Measurements from ENCODE around the gene VCX3A. TPM values are rescaled to one million over a fixed set of nuclear protein-coding genes. Genes with fewer than 3 reads are reported as not detected.

VCX3A gene
- total RNA-seq, 1 donor from 2014 or later: not detected

DNA sequence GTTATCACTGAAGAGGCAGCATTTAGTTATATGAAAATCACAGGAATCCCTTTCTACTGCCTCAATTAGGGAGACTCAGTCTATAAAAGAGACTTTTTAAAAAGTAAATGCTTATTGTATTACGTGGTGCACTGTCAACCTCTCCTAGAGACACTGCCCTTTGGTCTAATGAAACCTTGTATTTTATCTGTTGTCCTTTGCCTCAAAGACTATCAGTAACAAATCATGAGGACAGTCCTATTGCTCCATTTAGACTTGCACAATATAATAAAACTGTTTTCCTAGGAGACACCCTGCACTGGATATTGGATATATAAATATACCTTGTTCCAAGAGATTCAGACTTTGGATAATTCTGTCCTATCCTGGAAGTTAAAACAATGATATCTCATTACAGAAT lies 34.2 kb downstream of the VCX3A start:
- intact Hi-C loops (cut with DNase I): no loop called here

GRCh38 chrX:6498324-6498723 lies 36.6 kb downstream of the VCX3A start:
- no peak for DNase-seq (ENCODE audit: extremely low spot score in 2 of 2)
- TF ChIP-seq POLR2A (IDR thresholded peaks at IDR 0.05) (no peak), POLR2AphosphoS5 (IDR thresholded peaks at IDR 0.05; ENCODE audit: insufficient read depth in 1 of 2, low read depth in 1 of 2) (no peak)
- TF ChIP-seq, protein P1, sequence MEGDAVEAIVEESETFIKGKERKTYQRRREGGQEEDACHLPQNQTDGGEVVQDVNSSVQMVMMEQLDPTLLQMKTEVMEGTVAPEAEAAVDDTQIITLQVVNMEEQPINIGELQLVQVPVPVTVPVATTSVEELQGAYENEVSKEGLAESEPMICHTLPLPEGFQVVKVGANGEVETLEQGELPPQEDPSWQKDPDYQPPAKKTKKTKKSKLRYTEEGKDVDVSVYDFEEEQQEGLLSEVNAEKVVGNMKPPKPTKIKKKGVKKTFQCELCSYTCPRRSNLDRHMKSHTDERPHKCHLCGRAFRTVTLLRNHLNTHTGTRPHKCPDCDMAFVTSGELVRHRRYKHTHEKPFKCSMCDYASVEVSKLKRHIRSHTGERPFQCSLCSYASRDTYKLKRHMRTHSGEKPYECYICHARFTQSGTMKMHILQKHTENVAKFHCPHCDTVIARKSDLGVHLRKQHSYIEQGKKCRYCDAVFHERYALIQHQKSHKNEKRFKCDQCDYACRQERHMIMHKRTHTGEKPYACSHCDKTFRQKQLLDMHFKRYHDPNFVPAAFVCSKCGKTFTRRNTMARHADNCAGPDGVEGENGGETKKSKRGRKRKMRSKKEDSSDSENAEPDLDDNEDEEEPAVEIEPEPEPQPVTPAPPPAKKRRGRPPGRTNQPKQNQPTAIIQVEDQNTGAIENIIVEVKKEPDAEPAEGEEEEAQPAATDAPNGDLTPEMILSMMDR (IDR thresholded peaks at IDR 0.05): no peak
- Histone ChIP-seq H3K9me3 (no peaks in the 10 kb centered on the region), H3K27me3 (no peaks in the 10 kb centered on the region), H3K4me1 (no peaks in the 10 kb centered on the region), H3K4me3 (no peak overlapping the region), H3K36me3 (no peaks in the 10 kb centered on the region), H3K27ac (no peak overlapping the region)
- intact Hi-C loops (cut with DNase I): no loop called here

More for the DNA sequence above, 34.2 kb downstream of the VCX3A start:
- DNase-seq (ENCODE audit: extremely low spot score in 2 of 2): no peak
- TF ChIP-seq, protein P1 (IDR thresholded peaks at IDR 0.05): no peak
- TF ChIP-seq POLR2A (IDR thresholded peaks at IDR 0.05): no peak
- no peak for TF ChIP-seq POLR2AphosphoS5 (IDR thresholded peaks at IDR 0.05; ENCODE audit: insufficient read depth in 1 of 2, low read depth in 1 of 2)
- no peaks in the 10 kb centered on the region for H3K27me3 ChIP-seq
- H3K4me3 ChIP-seq: no peak overlapping the region
- H3K9me3 ChIP-seq: no peaks in the 10 kb centered on the region
- no peak overlapping the region for H3K27ac ChIP-seq
- no peaks in the 10 kb centered on the region for H3K4me1 ChIP-seq
- H3K36me3 ChIP-seq: no peaks in the 10 kb centered on the region

All from vagina (tissue), 2 donors.